Neuronal stem cell (in vitro differentiated cells): ENCODE measurements around the gene WNT11.

Experiments
- DNase-seq: peaks from one replicate; pipeline ENCODE4 v3.0.0-alpha.2; 2013; ENCODE audit warnings: low spot score
- H2AFZ ChIP-seq: one replicate; pipeline ENCODE4 v1.6.1; 2013; ENCODE audit warnings: mild to moderate bottlenecking, low read length, inconsistent platforms
- H2AK5ac ChIP-seq: 2 replicates; pipeline ENCODE4 v1.6.1; 2013; ENCODE audit warnings: low read depth, mild to moderate bottlenecking, inconsistent platforms, low read length, moderate library complexity, mixed read lengths
- H2BK120ac ChIP-seq: 2 replicates; pipeline ENCODE4 v1.6.1; 2013; ENCODE audit warnings: low read depth, mild to moderate bottlenecking, inconsistent platforms, low read length, moderate library complexity, mixed read lengths
- H2BK12ac ChIP-seq: one replicate; pipeline ENCODE4 v1.6.1; 2013; ENCODE audit warnings: low read length, inconsistent platforms
- H2BK15ac ChIP-seq: 2 replicates; pipeline ENCODE4 v1.6.1; 2013; ENCODE audit warnings: mild to moderate bottlenecking, low read length, inconsistent platforms, mixed read lengths
- H2BK5ac ChIP-seq: one replicate; pipeline ENCODE4 v1.6.1; 2013; ENCODE audit warnings: inconsistent platforms, mild to moderate bottlenecking, low read length, moderate library complexity
- H3K14ac ChIP-seq: one replicate; pipeline ENCODE4 v1.6.1; 2013; ENCODE audit warnings: low read length, inconsistent platforms
- H3K18ac ChIP-seq: 2 replicates; pipeline ENCODE4 v1.6.1; 2013; ENCODE audit warnings: low read length, inconsistent platforms
- H3K23ac ChIP-seq: 2 replicates; pipeline ENCODE4 v1.6.1; 2013; ENCODE audit warnings: low read depth, mild to moderate bottlenecking, mixed read lengths, low read length, inconsistent platforms; ENCODE audit not compliant: poor library complexity
- H3K27ac ChIP-seq: replicated peaks from 3 replicates; pipeline ENCODE4 v1.5.1; 2013; ENCODE audit warnings: low read length, inconsistent platforms
- H3K27me3 ChIP-seq, 3 experiments: 2 replicates each; pipeline ENCODE4 v1.6.1; 2013; ENCODE audit warnings: low read length in 3 of 3, mild to moderate bottlenecking in 2 of 3, inconsistent platforms in 1 of 3, low read depth in 1 of 3, mixed read lengths in 1 of 3, moderate library complexity in 1 of 3; ENCODE audit not compliant: control insufficient read depth in 3 of 3, insufficient read depth in 3 of 3
- H3K36me3 ChIP-seq, 2 donors: replicated peaks in 1 of 2; 2 replicates each; pipeline ENCODE4 v1.6.1; 2013; ENCODE audit warnings: low read length in 2 of 2; ENCODE audit not compliant: control insufficient read depth in 2 of 2, insufficient read depth in 2 of 2
- H3K4ac ChIP-seq: 2 replicates; pipeline ENCODE4 v1.6.1; 2013; ENCODE audit warnings: inconsistent platforms, mild to moderate bottlenecking, low read length, moderate library complexity
- H3K4me1 ChIP-seq, 2 donors: 1 replicate in 1 of 2; 2 replicates in 1 of 2; pipeline ENCODE4 v1.6.1; 2013; ENCODE audit warnings: low read length in 2 of 2, low read depth in 1 of 2; ENCODE audit not compliant: control insufficient read depth in 2 of 2, insufficient read depth in 1 of 2
- H3K4me2 ChIP-seq: one replicate; pipeline ENCODE4 v1.6.1; 2013; ENCODE audit warnings: mild to moderate bottlenecking, low read length, inconsistent platforms; ENCODE audit not compliant: insufficient read depth, poor library complexity, severe bottlenecking
- H3K4me3 ChIP-seq, 2 donors: 2 replicates each; pipeline ENCODE4 v1.5.1; 2013; ENCODE audit warnings: low read length in 2 of 2, mild to moderate bottlenecking in 2 of 2, inconsistent platforms in 1 of 2, moderate library complexity in 1 of 2
- H3K79me1 ChIP-seq: one replicate; pipeline ENCODE4 v1.6.1; 2013; ENCODE audit warnings: low read depth, mild to moderate bottlenecking, inconsistent platforms, low read length, moderate library complexity
- H3K9ac ChIP-seq: one replicate; pipeline ENCODE4 v1.6.1; 2013; ENCODE audit warnings: mild to moderate bottlenecking, low read depth, low read length, inconsistent platforms; ENCODE audit not compliant: poor library complexity
- H3K9me3 ChIP-seq, 2 donors: replicated peaks in 1 of 2; 2 replicates each; pipeline versions ENCODE3 to v1.6.1; 2013; ENCODE audit warnings: low read length in 2 of 2, mild to moderate bottlenecking in 2 of 2, inconsistent platforms in 1 of 2, low read depth in 1 of 2, mixed read lengths in 1 of 2, moderate library complexity in 1 of 2; ENCODE audit not compliant: control insufficient read depth in 2 of 2, insufficient read depth in 1 of 2
- H4K8ac ChIP-seq: one replicate; pipeline ENCODE4 v1.6.1; 2013; ENCODE audit warnings: low read depth, mild to moderate bottlenecking, inconsistent platforms, low read length, moderate library complexity
- H4K91ac ChIP-seq: one replicate; pipeline ENCODE4 v1.6.1; 2013; ENCODE audit warnings: low read length, low read depth, mild to moderate bottlenecking, inconsistent platforms; ENCODE audit not compliant: poor library complexity
- WGBS, 2 donors: extraction: QIAGEN DNeasy Blood & Tissue Kit; methylation state at CpG; one replicate each; pipeline ENCODE4 v1.1.7; 2013; ENCODE audit warnings: missing lambda C conversion rate in 2 of 2, mixed read lengths in 1 of 2; ENCODE audit not compliant: insufficient read length in 2 of 2, insufficient replicate concordance in 1 of 2; ENCODE audit errors: extremely low coverage in 2 of 2; 5-methylcytosine and 5-hydroxymethylcytosine counted together

The WNT11 gene

GRCh38 chr11:76251226-76251575, 44.9 kb upstream of the WNT11 start:
- Histone ChIP-seq H3K4ac (no peak overlapping the region), H3K14ac (no peak overlapping the region), H3K9ac (no peak overlapping the region), H3K4me3 (no peak overlapping the region), H4K91ac (no peak overlapping the region), H3K79me1 (no peaks in the 10 kb centered on the region), H4K8ac (no peak overlapping the region), H3K36me3 (no peaks in the 10 kb centered on the region), H2AFZ (no peak overlapping the region), H2AK5ac (no peak overlapping the region), H2BK15ac (no peak overlapping the region), H3K27me3 (peaks cover 0 to 13% (median 0%) of the 10 kb centered on the region in 3 experiments), H3K18ac (peak overlapping the region; percentile 11), H3K9me3 (no peaks in the 10 kb centered on the region), H3K4me2 (no peak overlapping the region), H2BK5ac (no peak overlapping the region), H3K4me1 (peaks cover 0 to 4% of the 10 kb centered on the region in 2 donors), H2BK12ac (no peak overlapping the region), H3K27ac (no peak overlapping the region), H2BK120ac (no peak overlapping the region), H3K23ac (no peak overlapping the region)
- no CpG with 5 or more reads among the region's 3 CpGs for WGBS, 2 donors
- DNase-seq = no peak

GRCh38 chr11:76250520-76251225, 44.4 kb upstream of the WNT11 start:
- WGBS, 2 donors = no CpG with 5 or more reads among the region's 6 CpGs
- Histone ChIP-seq H3K4me3 (no peak overlapping the region), H3K36me3 (no peaks in the 10 kb centered on the region), H2BK5ac (no peak overlapping the region), H3K4me1 (peaks cover 0 to 4% of the 10 kb centered on the region in 2 donors), H3K14ac (peak overlapping the region; percentile 11), H3K27ac (no peak overlapping the region), H2AK5ac (peak overlapping the region; percentile 36), H2BK120ac (no peak overlapping the region), H3K23ac (no peak overlapping the region), H4K91ac (no peak overlapping the region), H3K9me3 (no peaks in the 10 kb centered on the region), H3K27me3 (peaks cover 0 to 11% (median 0%) of the 10 kb centered on the region in 3 experiments), H4K8ac (no peak overlapping the region), H2BK12ac (no peak overlapping the region), H3K9ac (no peak overlapping the region), H3K4me2 (no peak overlapping the region), H3K4ac (no peak overlapping the region), H2BK15ac (no peak overlapping the region), H3K18ac (peak overlapping the region; percentile 11), H3K79me1 (no peaks in the 10 kb centered on the region), H2AFZ (no peak overlapping the region)
- no peak for DNase-seq

- H2AK5ac ChIP-seq = no peak overlapping the region
- H3K9me3 ChIP-seq = no peaks in the 10 kb centered on the region
- H3K36me3 ChIP-seq = no peaks in the 10 kb centered on the region
- WGBS, 2 donors = no CpG with 5 or more reads among the region's 3 CpGs
- no peak overlapping the region for H3K9ac ChIP-seq
- no peak overlapping the region for H3K23ac ChIP-seq
- no peak overlapping the region for H2AFZ ChIP-seq
- no peak overlapping the region for H2BK5ac ChIP-seq
- H4K8ac ChIP-seq = no peak overlapping the region
- no peak overlapping the region for H3K27ac ChIP-seq
- peak overlapping the region; percentile 9 for H3K18ac ChIP-seq
- H3K27me3 ChIP-seq = peaks cover 0 to 12% (median 0%) of the 10 kb centered on the region in 3 experiments
- no peak overlapping the region for H2BK120ac ChIP-seq
- H2BK12ac ChIP-seq = no peak overlapping the region
- H3K4me3 ChIP-seq = no peak overlapping the region
- H3K14ac ChIP-seq = no peak overlapping the region
- no peaks in the 10 kb centered on the region for H3K79me1 ChIP-seq
- no peak overlapping the region for H3K4me2 ChIP-seq
- no peak overlapping the region for H4K91ac ChIP-seq
- H3K4me1 ChIP-seq = peaks cover 0 to 4% of the 10 kb centered on the region in 2 donors
- H3K4ac ChIP-seq = no peak overlapping the region
- no peak for DNase-seq
- no peak overlapping the region for H2BK15ac ChIP-seq
Measured at GRCh38 chr11:76249195-76249741, 43.0 kb upstream of the WNT11 start.

- no peak overlapping the region for H3K9ac ChIP-seq
- no peak for DNase-seq
- no CpG with 5 or more reads among the region's 1 CpG for WGBS, 2 donors
- H2BK15ac ChIP-seq = peak overlapping the region; percentile 6
- no peak overlapping the region for H2BK5ac ChIP-seq
- H2AK5ac ChIP-seq = no peak overlapping the region
- H3K4me2 ChIP-seq = no peak overlapping the region
- no peaks in the 10 kb centered on the region for H3K36me3 ChIP-seq
- H2AFZ ChIP-seq = no peak overlapping the region
- no peak overlapping the region for H3K14ac ChIP-seq
- H2BK12ac ChIP-seq = no peak overlapping the region
- H3K4ac ChIP-seq = no peak overlapping the region
- H3K27ac ChIP-seq = no peak overlapping the region
- H2BK120ac ChIP-seq = no peak overlapping the region
- H4K8ac ChIP-seq = no peak overlapping the region
- H3K18ac ChIP-seq = no peak overlapping the region
- H4K91ac ChIP-seq = no peak overlapping the region
- no peaks in the 10 kb centered on the region for H3K9me3 ChIP-seq
- H3K27me3 ChIP-seq = peaks cover 0 to 16% (median 3%) of the 10 kb centered on the region in 3 experiments
- no peak overlapping the region for H3K23ac ChIP-seq
- H3K4me3 ChIP-seq = no peak overlapping the region
- peaks cover 0 to 5% of the 10 kb centered on the region in 2 donors for H3K4me1 ChIP-seq
- no peaks in the 10 kb centered on the region for H3K79me1 ChIP-seq
Measured at GRCh38 chr11:76248210-76248609, 41.9 kb upstream of the WNT11 start.
